ENCODE results near the gene GRB10. TPM values are rescaled to one million over a fixed set of nuclear protein-coding genes. Genes with fewer than 3 reads are reported as not detected.

GRB10 gene
- total RNA-seq, 4 donors from 2014 or later = 37.1 to 109 (median 74.0) TPM

- TF ChIP-seq CTCF (IDR thresholded peaks at IDR 0.05; ENCODE audit: low read depth) = no peak
Measured at GRCh38 chr7:50752422-50752821, 30.3 kb downstream of the GRB10 start.

- TF ChIP-seq CTCF (IDR thresholded peaks at IDR 0.05; ENCODE audit: low read depth) = no peak
Measured at GRCh38 chr7:50751146-50751545, 31.6 kb downstream of the GRB10 start.

GRCh38 chr7:50749896-50750295 is 32.8 kb downstream of the GRB10 start:
- no peak for TF ChIP-seq CTCF (IDR thresholded peaks at IDR 0.05; ENCODE audit: low read depth)

- no peak for TF ChIP-seq CTCF (IDR thresholded peaks at IDR 0.05; ENCODE audit: low read depth)
Measured at GRCh38 chr7:50748472-50748871, 34.2 kb downstream of the GRB10 start.

- TF ChIP-seq CTCF (IDR thresholded peaks at IDR 0.05; ENCODE audit: low read depth) = no peak
Measured at GRCh38 chr7:50745835-50746234, 36.9 kb downstream of the GRB10 start.

GRCh38 chr7:50745336-50745735 is 37.4 kb downstream of the GRB10 start:
- TF ChIP-seq CTCF (IDR thresholded peaks at IDR 0.05; ENCODE audit: low read depth) = no peak

GRCh38 chr7:50743893-50744292 is 38.8 kb downstream of the GRB10 start:
- TF ChIP-seq CTCF (IDR thresholded peaks at IDR 0.05; ENCODE audit: low read depth) = no peak

Data from subcutaneous adipose tissue (tissue), 4 donors.